GM21381 (cell line): Measurements from ENCODE around the gene BNIP5.
"Not testable (repeated sequence)": the region's sequence is repeated elsewhere in the genome, so short reads cannot be mapped to it uniquely, and the experiment has no call there.

Source experiments
- ATAC-seq: cut with Tn5 transposase; IDR thresholded peaks from one replicate; pipeline ENCODE4 v1.9.1; 2021; ENCODE audit warnings: mild to moderate bottlenecking, moderate library complexity; ENCODE audit not compliant: unreplicated experiment

The BNIP5 gene

GRCh38 chr6:36345681-36346466 is 9.2 kb upstream of the BNIP5 start:
- ATAC-seq = no peak

DNA sequence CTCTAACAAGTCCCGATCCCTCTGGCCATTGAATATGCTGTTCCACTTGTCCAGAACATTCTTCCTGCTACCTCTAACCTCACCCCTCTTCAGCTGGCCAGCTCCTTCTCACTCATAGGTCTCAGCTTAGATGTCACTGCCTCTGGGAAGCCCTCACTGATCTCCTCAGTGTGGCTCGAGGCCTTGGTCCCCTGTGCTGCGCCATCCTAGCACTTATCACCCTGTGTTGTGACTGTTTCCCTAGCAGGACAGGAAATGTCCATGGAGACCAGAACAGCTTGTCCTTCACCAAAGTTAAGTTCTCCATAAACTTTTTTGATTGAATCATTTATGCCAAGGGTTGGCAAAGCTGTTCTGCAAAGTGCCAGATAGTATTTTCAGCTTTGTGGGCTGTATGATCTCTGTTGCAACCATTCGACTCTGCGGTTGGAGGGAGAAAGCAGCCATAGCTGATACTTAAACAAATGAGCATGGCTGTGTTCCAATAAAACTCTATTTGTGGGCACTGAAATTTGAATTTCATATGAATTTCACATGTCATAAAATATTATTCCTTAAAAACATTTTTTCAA is 6.5 kb upstream of the BNIP5 start:
- ATAC-seq = no peak

- peak; percentile 52 for ATAC-seq
Observed at GRCh38 chr6:36340618-36341454, 4.1 kb upstream of the BNIP5 start.

- no peak for ATAC-seq
Observed at GRCh38 chr6:36340306-36340617, 3.6 kb upstream of the BNIP5 start.

DNA sequence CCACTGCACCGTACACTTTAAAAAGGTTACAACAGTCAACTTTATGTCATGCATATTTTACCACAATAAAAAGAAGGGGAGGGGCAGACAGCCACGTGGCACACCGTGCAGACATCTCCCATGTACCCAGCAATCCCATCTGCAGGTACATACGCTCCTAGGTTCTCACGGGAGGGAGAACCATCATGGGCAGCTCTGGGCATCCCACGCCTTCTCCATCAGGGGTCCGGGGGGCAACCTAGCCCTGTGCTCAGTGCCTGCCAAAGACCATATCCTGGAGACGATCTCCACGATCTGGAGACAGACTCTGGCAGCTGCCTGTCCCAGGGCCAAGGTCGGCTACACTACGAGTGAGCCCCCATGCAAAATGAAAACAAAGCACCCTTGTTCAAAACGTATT is 2.5 kb upstream of the BNIP5 start:
- ATAC-seq = no peak

GRCh38 chr6:36338223-36338622 is 1.5 kb upstream of the BNIP5 start:
- not testable (repeated sequence) for ATAC-seq

DNA sequence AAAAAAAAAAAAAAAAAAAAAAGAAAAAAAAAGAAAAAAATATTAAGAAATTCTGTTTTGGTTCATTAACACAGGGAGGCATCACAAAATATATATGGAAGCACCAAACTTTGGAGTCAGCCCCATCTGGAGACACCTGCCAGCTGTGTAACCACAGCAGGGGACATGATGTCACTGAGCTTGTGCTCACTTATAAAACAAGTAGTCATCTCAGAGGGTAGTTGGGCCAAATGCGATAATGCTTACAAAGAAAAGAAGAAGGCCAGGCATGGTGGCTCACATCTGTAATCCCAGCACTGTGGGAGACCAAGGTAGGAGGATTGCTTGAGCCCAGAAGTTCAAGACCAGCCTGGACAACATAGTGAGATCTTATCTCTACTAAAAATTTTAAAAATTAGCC is 1.1 kb upstream of the BNIP5 start:
- no peak for ATAC-seq

DNA sequence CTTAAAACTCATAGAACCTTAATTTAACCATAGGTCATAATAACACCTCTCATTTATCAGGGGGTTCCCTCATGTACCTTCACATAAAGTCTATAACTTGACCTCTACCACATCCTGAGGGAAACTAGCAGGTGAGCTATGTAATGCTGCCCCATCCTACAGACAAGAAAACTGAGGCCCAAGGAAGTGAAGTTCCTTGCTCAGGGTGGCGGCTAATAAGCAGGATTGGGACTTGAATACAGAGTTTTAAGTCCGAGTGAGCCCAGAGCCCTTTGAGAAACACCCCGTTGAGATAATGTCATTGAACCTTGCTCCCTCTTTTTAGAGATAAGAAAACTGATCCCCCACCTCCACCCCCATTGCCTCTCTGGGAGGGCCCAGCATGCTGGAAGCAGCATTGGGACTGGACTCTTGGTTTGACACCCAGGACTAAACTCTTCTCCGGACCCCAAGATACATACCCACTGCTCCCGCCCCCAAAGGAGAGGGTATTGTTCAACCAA is 429 bp downstream of the BNIP5 start:
- no peak for ATAC-seq

DNA sequence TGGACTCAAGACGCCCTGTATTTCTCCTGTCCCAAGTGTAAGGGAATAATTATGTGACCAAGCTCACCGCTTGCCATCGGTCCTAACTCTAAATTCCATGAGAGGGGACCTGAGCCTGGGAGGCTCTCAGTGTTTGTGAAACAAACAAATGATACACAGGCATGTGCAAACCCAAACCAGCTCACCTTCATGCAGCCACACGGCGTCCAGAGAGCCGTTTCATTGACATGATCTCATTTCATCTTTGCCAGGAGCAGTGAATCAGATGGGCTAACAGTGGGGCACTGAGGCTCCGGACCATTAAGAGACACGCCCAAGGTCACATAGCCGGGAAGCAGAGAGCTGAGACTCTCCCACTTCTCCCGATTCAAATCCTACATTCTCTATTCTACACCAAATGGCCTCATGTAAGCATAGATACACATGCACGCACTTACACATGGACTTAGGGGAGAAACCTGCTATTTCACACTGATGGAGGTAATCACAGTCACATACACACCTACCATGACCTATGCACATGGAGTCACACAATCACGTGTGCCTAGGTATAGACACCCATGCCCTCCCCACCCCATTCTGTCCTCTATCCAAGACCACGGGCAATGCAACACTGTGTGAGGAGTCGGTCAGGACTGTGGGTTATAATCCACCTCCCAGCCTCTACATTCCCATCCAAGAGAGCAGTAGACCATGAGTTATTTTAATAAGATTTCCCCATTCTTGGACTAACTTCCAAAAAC is 1.1 kb downstream of the BNIP5 start:
- no peak for ATAC-seq

GRCh38 chr6:36334832-36335459 is 1.7 kb downstream of the BNIP5 start:
- no peak for ATAC-seq

DNA sequence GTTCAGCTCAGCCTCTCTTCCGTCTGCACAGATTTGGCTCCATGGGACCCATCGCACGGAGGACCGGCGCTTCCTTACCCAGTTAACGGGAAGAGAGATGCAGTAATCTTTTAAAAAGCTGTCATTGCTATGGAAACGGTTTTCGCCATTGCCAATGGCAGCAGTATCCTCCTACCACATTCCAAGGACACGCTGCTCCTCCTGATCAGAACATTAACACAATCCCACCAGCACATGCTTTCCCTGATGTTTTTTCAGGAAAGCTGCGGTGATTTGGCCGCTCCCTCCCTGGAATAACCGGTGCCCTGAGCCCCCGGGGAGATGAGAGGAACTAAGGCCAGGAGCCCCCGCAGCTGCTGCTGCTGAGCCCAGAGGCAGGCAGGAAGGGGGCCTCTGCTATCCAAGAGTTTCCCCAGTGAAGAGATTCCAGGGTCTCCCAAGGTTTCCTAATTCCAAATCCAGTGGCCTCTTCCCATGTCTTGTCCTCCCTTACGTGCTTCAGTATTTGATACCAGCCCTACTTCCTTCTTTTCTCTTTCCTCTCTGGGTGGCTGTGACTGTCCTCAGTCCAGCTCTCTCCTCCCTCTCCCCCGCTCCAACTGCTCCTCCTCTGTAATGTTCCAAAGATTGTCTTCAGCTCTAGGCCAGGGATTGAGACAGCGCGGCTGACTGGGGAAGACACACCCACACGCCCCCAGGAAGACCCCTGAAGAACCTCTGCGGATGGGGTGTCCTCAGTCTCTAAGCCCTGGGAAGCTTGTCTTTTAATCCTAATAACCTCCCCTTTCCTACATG is 2.6 kb downstream of the BNIP5 start:
- no peak for ATAC-seq

DNA sequence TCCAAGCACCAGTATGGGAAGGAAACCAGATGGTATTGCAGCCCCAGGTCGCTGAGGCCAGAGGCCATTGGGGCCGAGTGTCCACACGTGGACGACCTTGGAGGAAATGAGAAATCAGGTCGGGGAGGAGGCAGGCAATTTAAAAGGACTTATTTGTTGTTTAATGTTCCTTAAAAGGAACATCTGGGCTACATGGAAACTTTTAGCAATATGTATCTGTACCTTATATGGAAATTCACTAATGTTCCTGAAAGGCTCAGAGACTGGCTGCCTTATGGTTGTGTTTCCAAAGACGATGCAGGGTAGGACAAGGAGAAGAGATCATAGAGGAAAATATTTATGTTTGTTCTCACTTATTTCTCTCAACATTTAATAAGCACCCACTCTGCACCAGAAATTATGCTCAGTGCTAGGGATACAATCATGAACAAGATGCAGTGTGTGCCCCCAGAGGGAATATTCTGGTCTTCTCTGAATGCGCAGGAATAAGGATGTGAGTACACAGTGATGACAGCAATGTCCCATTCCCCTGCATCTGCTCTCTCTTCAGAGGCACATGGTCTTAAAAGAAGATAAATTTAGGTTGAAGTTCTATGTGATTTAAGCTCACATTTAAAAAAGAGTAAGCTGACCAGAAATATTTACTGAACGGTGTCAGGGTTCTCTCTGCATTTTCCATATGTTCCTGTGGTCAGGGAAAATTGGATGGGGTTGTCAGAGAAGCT is 3.4 kb downstream of the BNIP5 start:
- ATAC-seq = no peak

GRCh38 chr6:36331381-36331780 is 5.3 kb downstream of the BNIP5 start:
- ATAC-seq = no peak

- ATAC-seq = no peak
Observed at GRCh38 chr6:36330366-36330765, 6.3 kb downstream of the BNIP5 start.

DNA sequence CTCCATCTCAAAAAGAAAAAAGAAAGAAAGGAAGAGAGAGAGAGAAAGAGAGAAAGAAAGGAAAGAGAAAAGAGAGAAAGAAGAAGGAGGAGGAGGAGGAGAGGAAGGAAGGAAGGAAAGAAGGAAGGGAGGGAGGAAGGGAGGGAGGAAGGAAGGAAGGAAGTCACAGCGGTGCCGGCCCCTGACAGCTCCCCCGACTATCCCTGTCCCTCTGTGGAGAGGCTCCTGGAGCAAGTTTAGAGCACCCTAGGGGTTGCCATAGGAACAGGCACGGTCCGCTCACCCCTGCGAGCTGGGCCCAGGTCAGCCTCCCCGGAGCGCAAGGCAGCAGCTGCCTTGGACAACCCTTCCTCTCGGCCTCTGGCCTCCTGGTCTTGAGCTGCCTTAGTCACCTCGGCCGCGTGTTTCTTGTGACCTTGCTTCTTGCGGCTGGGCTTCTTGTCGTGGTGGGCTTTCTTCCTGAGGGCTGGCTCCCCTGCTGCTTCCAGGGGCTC is 6.8 kb downstream of the BNIP5 start:
- no peak for ATAC-seq

- no peak for ATAC-seq
Observed at GRCh38 chr6:36328600-36328999, 8.1 kb downstream of the BNIP5 start.

DNA sequence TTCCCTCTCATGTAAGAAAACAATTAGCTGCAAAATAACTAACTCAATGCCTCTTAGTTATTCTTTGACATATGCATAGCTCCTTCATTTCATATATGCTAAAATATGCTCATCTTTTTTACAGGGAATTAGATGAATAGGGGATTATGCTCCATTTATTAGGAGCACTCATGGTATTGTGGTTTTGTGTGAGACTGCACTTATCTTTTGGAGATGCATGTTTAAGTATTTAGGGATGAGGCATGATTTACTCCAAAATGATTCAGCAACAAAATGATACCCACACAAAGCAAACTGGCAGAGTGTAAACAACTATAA is 8.8 kb downstream of the BNIP5 start:
- no peak for ATAC-seq

DNA sequence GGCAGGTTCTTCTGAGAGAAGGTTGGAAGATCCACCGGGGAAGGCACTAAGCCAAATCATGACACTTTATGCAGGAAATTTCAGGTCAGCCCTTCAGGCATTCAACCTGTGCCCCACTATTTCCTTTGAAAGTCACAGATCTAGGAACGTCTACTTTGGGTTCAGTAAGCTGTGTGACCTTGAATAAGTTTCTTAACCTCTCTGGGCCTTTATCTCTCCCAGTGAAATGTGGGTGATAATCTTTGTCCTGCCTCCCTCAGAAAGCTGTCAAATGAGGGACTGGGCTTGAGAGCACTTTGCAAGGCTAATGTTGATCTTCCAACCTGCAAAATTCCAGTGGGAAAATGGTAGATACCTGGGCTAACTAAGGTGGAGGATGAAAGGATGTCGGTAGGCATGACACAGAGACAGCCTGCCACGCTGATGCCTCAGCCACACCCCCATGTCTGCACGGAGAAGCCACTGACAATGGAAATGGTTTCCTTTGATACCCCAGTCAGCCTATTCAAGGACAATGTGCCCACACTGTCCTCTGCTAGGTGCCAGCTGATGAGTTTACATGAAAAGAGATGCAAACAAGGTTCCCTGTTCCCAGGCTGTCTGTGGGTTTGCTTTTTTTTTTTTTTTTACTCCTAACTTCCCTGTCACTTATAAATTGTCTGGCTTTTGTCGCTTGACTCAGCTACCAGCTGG is 9.3 kb downstream of the BNIP5 start:
- no peak for ATAC-seq
